ENCODE data around the gene LPAR2. TPM values are rescaled to one million over a fixed set of nuclear protein-coding genes. Genes with fewer than 3 reads are reported as not detected.

LPAR2 gene
- 25.7 and 56.5 TPM in 2 replicates for total RNA-seq (ENCODE audit: low replicate concordance)
- long read RNA-seq, transcript LPAR2-201 (3 exons, 1,791 nt): major isoform, 11 of 15 reads
- long read RNA-seq, partial matches to known transcripts: 3 of 15 reads
- long read RNA-seq, other reads (novel, unspliced or antisense): 1 of 15 reads

GRCh38 chr19:19627621-19628500 is at the start of gene LPAR2:
TSS of gene LPAR2 (minus strand) at chr19:19628220. CDS start at chr19:19627275, 945 bp downstream.
- peak; percentile 29 for TF ChIP-seq CTCF (conservative IDR thresholded peaks at IDR 0.05)
- DNase-seq (ENCODE audit: extremely low spot score, unreplicated experiment): peak; percentile 82
- peak within 1 kb of the TSS; percentile 98 for H3K4me3 Mint-ChIP-seq
- H3K9me3 Mint-ChIP-seq: no peaks in the 10 kb centered on the region
- H3K27me3 Mint-ChIP-seq: no peaks in the 10 kb centered on the region
- H3K36me3 Mint-ChIP-seq: peaks cover 6% of the 10 kb centered on the region
- H3K27ac Mint-ChIP-seq: peak within 1 kb of the TSS; percentile 97
- peaks cover 17% of the 10 kb centered on the region for H3K4me1 Mint-ChIP-seq (ENCODE audit: unreplicated experiment)

GRCh38 chr19:19677579-19677978 is 49.6 kb upstream of the LPAR2 start:
- Mint-ChIP-seq H3K4me1 (ENCODE audit: unreplicated experiment) (no peaks in the 10 kb centered on the region), H3K36me3 (peaks cover 57% of the 10 kb centered on the region), H3K27me3 (no peaks in the 10 kb centered on the region), H3K27ac (no peak overlapping the region), H3K9me3 (peaks cover 5% of the 10 kb centered on the region), H3K4me3 (no peak overlapping the region)
- TF ChIP-seq CTCF (conservative IDR thresholded peaks at IDR 0.05): no peak
- DNase-seq (ENCODE audit: extremely low spot score, unreplicated experiment): no peak

- no peak overlapping the region for H3K27ac Mint-ChIP-seq
- H3K4me3 Mint-ChIP-seq: no peak overlapping the region
- no peaks in the 10 kb centered on the region for H3K9me3 Mint-ChIP-seq
- no peak for DNase-seq (ENCODE audit: extremely low spot score, unreplicated experiment)
- H3K27me3 Mint-ChIP-seq: no peaks in the 10 kb centered on the region
- no peak for TF ChIP-seq CTCF (conservative IDR thresholded peaks at IDR 0.05)
- peaks cover 40% of the 10 kb centered on the region for H3K36me3 Mint-ChIP-seq
- H3K4me1 Mint-ChIP-seq (ENCODE audit: unreplicated experiment): peaks cover 6% of the 10 kb centered on the region
Observed at GRCh38 chr19:19674315-19674714, 46.3 kb upstream of the LPAR2 start.

- peaks cover 27% of the 10 kb centered on the region for H3K36me3 Mint-ChIP-seq
- H3K9me3 Mint-ChIP-seq: no peaks in the 10 kb centered on the region
- no peak overlapping the region for H3K27ac Mint-ChIP-seq
- H3K4me1 Mint-ChIP-seq (ENCODE audit: unreplicated experiment): peaks cover 11% of the 10 kb centered on the region
- H3K27me3 Mint-ChIP-seq: no peaks in the 10 kb centered on the region
- TF ChIP-seq CTCF (conservative IDR thresholded peaks at IDR 0.05): no peak
- no peak for DNase-seq (ENCODE audit: extremely low spot score, unreplicated experiment)
- H3K4me3 Mint-ChIP-seq: no peak overlapping the region
Observed at GRCh38 chr19:19672816-19673215, 44.8 kb upstream of the LPAR2 start.

- Mint-ChIP-seq H3K4me1 (ENCODE audit: unreplicated experiment) (peaks cover 11% of the 10 kb centered on the region), H3K9me3 (no peaks in the 10 kb centered on the region), H3K27me3 (no peaks in the 10 kb centered on the region), H3K27ac (peak overlapping the region; percentile 65), H3K36me3 (peaks cover 5% of the 10 kb centered on the region), H3K4me3 (peak overlapping the region; percentile 86)
- no peak for TF ChIP-seq CTCF (conservative IDR thresholded peaks at IDR 0.05)
- DNase-seq (ENCODE audit: extremely low spot score, unreplicated experiment): no peak
Observed at GRCh38 chr19:19670070-19670551, 42.1 kb upstream of the LPAR2 start.
